Panc1 (cell line): ENCODE results near the gene AOC1. TPM values are rescaled to one million over a fixed set of nuclear protein-coding genes. Genes with fewer than 3 reads are reported as not detected.

Experiments
- ATAC-seq: fragments of 200-7000 bp; cut with Tn5 transposase; 2 replicates; pipeline ENCODE4 v1.9.1; 2020; ENCODE audit warnings: mild to moderate bottlenecking, moderate library complexity
- BruUV-seq: library from RNA; stranded (reverse); fragments of 400-500 nt; replicated peaks from 2 replicates; lab custom pipeline; 2021; lab: Mats Ljungman, UMichigan
- CTCF ChIA-PET: fragments of 300-600 bp; sonication (Branson Sonifier 250); formaldehyde crosslinking; loops from one replicate; lab custom pipeline; 2022; ENCODE audit warnings: antibody characterized with exemption; lab: Charles Lee
- POLR2A ChIA-PET: fragments of 300-600 bp; sonication (Branson Sonifier 250); formaldehyde crosslinking; loops from one replicate; lab custom pipeline; 2022; ENCODE audit warnings: antibody characterized with exemption; lab: Charles Lee
- DNase-seq: peaks from one replicate; pipeline ENCODE4 v3.0.0-alpha.2; 2010; ENCODE audit warnings: low read depth, low spot score
- H3K27ac ChIP-seq: 2 replicates; pipeline ENCODE4 v1.5.1; 2011; ENCODE audit warnings: mild to moderate bottlenecking, low read length, inconsistent platforms
- H3K27me3 ChIP-seq: fragments of 200-500 bp; sonication (Bioruptor generic); 2 replicates; pipeline ENCODE4 v1.6.0; 2014; ENCODE audit warnings: low read length, inconsistent platforms; ENCODE audit not compliant: control insufficient read depth, insufficient read depth
- H3K36me3 ChIP-seq: fragments of 200-500 bp; sonication (Bioruptor generic); 2 replicates; pipeline ENCODE4 v1.5.1; 2014; ENCODE audit warnings: inconsistent platforms, mild to moderate bottlenecking, low read length, moderate library complexity; ENCODE audit not compliant: control insufficient read depth, insufficient read depth
- H3K4me1 ChIP-seq: 2 replicates; pipeline ENCODE4 v1.5.1; 2011; ENCODE audit warnings: inconsistent platforms, mild to moderate bottlenecking, low read length, moderate library complexity; ENCODE audit not compliant: control insufficient read depth, insufficient read depth
- H3K4me3 ChIP-seq, 2 experiments: 2 replicates each; pipeline ENCODE4 v1.5.1; 2011 to 2012; ENCODE audit warnings: low read depth in 2 of 2, low read length in 2 of 2, mild to moderate bottlenecking in 2 of 2, inconsistent platforms in 1 of 2, moderate library complexity in 1 of 2
- H3K9me3 ChIP-seq: fragments of 200-500 bp; sonication (Bioruptor generic); 2 replicates; pipeline ENCODE4 v1.5.1; 2014; ENCODE audit warnings: low read depth, mild to moderate bottlenecking, inconsistent platforms, low read length, moderate library complexity; ENCODE audit not compliant: control insufficient read depth, insufficient read depth
- CTCF ChIP-seq: fragments of 450-650 bp; IDR thresholded peaks from 2 replicates; pipeline ENCODE4 v1.5.1; 2017; ENCODE audit warnings: mild to moderate bottlenecking
- POLR2AphosphoS5 ChIP-seq: IDR thresholded peaks from 2 replicates; pipeline ENCODE4 v1.6.1; 2012; ENCODE audit warnings: mild to moderate bottlenecking, low read depth, low read length, moderate library complexity
- REST ChIP-seq, 2 experiments: IDR thresholded peaks; 2 replicates each; pipeline ENCODE4 v1.6.1; 2011 to 2012; ENCODE audit warnings: low read depth in 2 of 2, control low read depth in 1 of 2, low read length in 1 of 2, mild to moderate bottlenecking in 1 of 2, moderate library complexity in 1 of 2; ENCODE audit not compliant: insufficient read depth in 1 of 2
- SIN3A ChIP-seq: IDR thresholded peaks from 2 replicates; pipeline ENCODE4 v1.6.1; 2012; ENCODE audit warnings: low read depth, mild to moderate bottlenecking, low read length, moderate library complexity, borderline replicate concordance; ENCODE audit not compliant: insufficient read depth
- TCF7L2 ChIP-seq: IDR thresholded peaks from 2 replicates; pipeline ENCODE4 v1.6.1; 2011; ENCODE audit warnings: mild to moderate bottlenecking, low read depth, low read length, inconsistent platforms
- in situ Hi-C: cut with HindIII; loops from 2 replicates; pipeline ENCODE4 v1.10.0; 2016; ENCODE audit warnings: low sequenced_read_pairs, low pct_unique_long_range_greater_than_20kb
- intact Hi-C: fragments of 100-400 bp; cut with micrococcal nuclease; formaldehyde crosslinking; loops from one replicate; pipeline ENCODE4 v1.10.0; 2022; ENCODE audit not compliant: unreplicated experiment
- total RNA-seq: library from RNA; stranded (reverse); gene quantifications from one replicate; pipeline ENCODE4 v1.2.1, GENCODE V29; 2021; ENCODE audit not compliant: unreplicated experiment

Gene AOC1
- total RNA-seq, 1 experiment from 2014 or later: 0.15 TPM

GRCh38 chr7:150830937-150831336 lies 21.4 kb upstream of the AOC1 start:
- H3K27me3 ChIP-seq: 0 out of 2 replicates have a peak, but pooled peaks cover 3% of the 10 kb centered on the region
- H3K4me3 ChIP-seq: no peak overlapping the region
- DNase-seq: no peak
- ATAC-seq: no peak
- BruUV-seq: no TSS peak
- no peaks in the 10 kb centered on the region for H3K9me3 ChIP-seq
- intact Hi-C loops (no loop called here), in situ Hi-C loops (no loop called here)
- ChIA-PET POLR2A (no interaction called here), CTCF (no interaction called here)
- H3K27ac ChIP-seq: no peak overlapping the region
- no peaks in the 10 kb centered on the region for H3K36me3 ChIP-seq
- no peak for TF ChIP-seq SIN3A
- no peak for TF ChIP-seq TCF7L2
- no peak for TF ChIP-seq CTCF
- no peak for TF ChIP-seq REST (IDR thresholded peaks at IDR 0.05; ENCODE audit: insufficient read depth in 1 of 2, low read depth in 2 of 2, low read length in 1 of 2)
- TF ChIP-seq POLR2AphosphoS5: no peak
- H3K4me1 ChIP-seq: no peaks in the 10 kb centered on the region

GRCh38 chr7:150831851-150832250 lies 20.5 kb upstream of the AOC1 start:
- no peaks in the 10 kb centered on the region for H3K36me3 ChIP-seq
- no TSS peak for BruUV-seq
- intact Hi-C loops: no loop called here
- ATAC-seq (no peak), DNase-seq (no peak)
- H3K4me3 ChIP-seq: no peak overlapping the region
- in situ Hi-C loops: no loop called here
- TF ChIP-seq CTCF: no peak
- no peak for TF ChIP-seq REST (IDR thresholded peaks at IDR 0.05; ENCODE audit: insufficient read depth in 1 of 2, low read depth in 2 of 2, low read length in 1 of 2)
- 0 out of 2 replicates have a peak, but pooled peaks cover 3% of the 10 kb centered on the region for H3K27me3 ChIP-seq
- no peaks in the 10 kb centered on the region for H3K4me1 ChIP-seq
- CTCF ChIA-PET: no interaction called here
- H3K9me3 ChIP-seq: no peaks in the 10 kb centered on the region
- no peak overlapping the region for H3K27ac ChIP-seq
- POLR2A ChIA-PET: no interaction called here
